B cell (primary cell): ENCODE results near the gene PMPCA. TPM values are rescaled to one million over a fixed set of nuclear protein-coding genes. Genes with fewer than 3 reads are reported as not detected.

ENCODE experiments used
- ATAC-seq: fragments of 200-7000 bp; cut with Tn5 transposase; one replicate; pipeline ENCODE4 v1.10.0; 2021; ENCODE audit warnings: low read depth, mild to moderate bottlenecking, moderate number of reproducible peaks, moderate library complexity
- CTCF ChIA-PET: fragments of 350-600 bp; sonication (Branson Sonifier 250); formaldehyde crosslinking; loops from one replicate; lab custom pipeline; 2021; ENCODE audit warnings: antibody characterized with exemption, inconsistent platforms; lab: Charles Lee
- POLR2A ChIA-PET: fragments of 350-600 bp; sonication (Branson Sonifier 250); formaldehyde crosslinking; loops from one replicate; lab custom pipeline; 2021; ENCODE audit warnings: antibody characterized with exemption; lab: Charles Lee
- DNase-seq: peaks from one replicate; pipeline ENCODE4 v3.0.0; 2013
- H2AFZ ChIP-seq: 2 replicates; pipeline ENCODE4 v1.6.1; 2012; ENCODE audit warnings: mild to moderate bottlenecking, low read depth, low read length; ENCODE audit not compliant: insufficient read depth, poor library complexity, severe bottlenecking
- H3K27ac ChIP-seq, 2 donors: 1 replicate in 1 of 2; 2 replicates in 1 of 2; pipeline ENCODE4 v1.5.1; 2012 to 2013; ENCODE audit warnings: low read length in 2 of 2, mild to moderate bottlenecking in 2 of 2, moderate library complexity in 1 of 2
- H3K27me3 ChIP-seq, 4 experiments: fragments of 200-600 bp in 1 of 4; sonication (generic) in 1 of 4; replicated peaks in 1 of 4; 1 replicate in 2 of 4; 2 replicates in 2 of 4; pipeline versions ENCODE4 v1.6.1 to v1.7.0; 2013 to 2016; ENCODE audit warnings: low read length in 3 of 4, mild to moderate bottlenecking in 2 of 4, mixed read lengths in 1 of 4, moderate library complexity in 1 of 4; ENCODE audit not compliant: insufficient read depth in 4 of 4, control insufficient read depth in 3 of 4; ENCODE audit errors: control extremely low read depth in 1 of 4
- H3K36me3 ChIP-seq, 2 experiments: replicated peaks in 1 of 2; 1 replicate in 1 of 2; 2 replicates in 1 of 2; pipeline versions ENCODE4 v1.6.1 to v1.7.1; 2013; ENCODE audit warnings: low read length in 1 of 2; ENCODE audit not compliant: insufficient read depth in 2 of 2, control insufficient read depth in 1 of 2; ENCODE audit errors: control extremely low read depth in 1 of 2, extremely low read depth in 1 of 2
- H3K4me1 ChIP-seq, 2 donors: fragments of 200-600 bp in 1 of 2; sonication (generic) in 1 of 2; 1 replicate in 1 of 2; 2 replicates in 1 of 2; pipeline versions ENCODE4 v1.5.1 to v1.6.1; 2013 to 2017; ENCODE audit warnings: low read length in 2 of 2; ENCODE audit not compliant: control insufficient read depth in 2 of 2, insufficient read depth in 2 of 2
- H3K4me2 ChIP-seq: replicated peaks from 2 replicates; pipeline ENCODE3; 2012; ENCODE audit warnings: mild to moderate bottlenecking, low read depth, low read length; ENCODE audit not compliant: poor library complexity, severe bottlenecking
- H3K4me3 ChIP-seq, 5 experiments: fragments of 200-600 bp in 1 of 5; sonication (generic) in 1 of 5; 1 replicate in 3 of 5; 2 replicates in 2 of 5; pipeline versions ENCODE4 v1.5.1 to v1.7.0; 2011 to 2016; ENCODE audit warnings: low read length in 4 of 5, mild to moderate bottlenecking in 4 of 5, low read depth in 2 of 5, control low read depth in 1 of 5, moderate library complexity in 1 of 5; ENCODE audit not compliant: insufficient read depth in 1 of 5; ENCODE audit errors: control extremely low read depth in 1 of 5, extremely low read depth in 1 of 5
- H3K79me2 ChIP-seq: fragments of 200-600 bp; sonication (generic); one replicate; pipeline ENCODE4 v1.6.0; 2016; ENCODE audit warnings: low read length; ENCODE audit not compliant: control insufficient read depth, insufficient read depth
- H3K9ac ChIP-seq: fragments of 200-600 bp; sonication (generic); 2 replicates; pipeline ENCODE4 v1.6.1; 2017; ENCODE audit warnings: mild to moderate bottlenecking, low read length, moderate library complexity
- H3K9me3 ChIP-seq, 3 donors: one replicate each; pipeline versions ENCODE4 v1.6.1 to v1.7.1; 2013; ENCODE audit warnings: low read length in 2 of 3; ENCODE audit not compliant: control insufficient read depth in 2 of 3, insufficient read depth in 1 of 3; ENCODE audit errors: control extremely low read depth in 1 of 3
- H4K20me1 ChIP-seq: 2 replicates; pipeline ENCODE4 v1.6.0; 2012; ENCODE audit warnings: mild to moderate bottlenecking, low read length; ENCODE audit not compliant: insufficient read depth, control insufficient read depth, poor library complexity, severe bottlenecking
- H3K27ac Mint-ChIP-seq: one replicate; pipeline ENCODE4 v1.8.0; 2021; ENCODE audit warnings: mixed read lengths
- H3K27me3 Mint-ChIP-seq: one replicate; pipeline ENCODE4 v1.8.0; 2021; ENCODE audit warnings: mixed read lengths
- H3K4me1 Mint-ChIP-seq: one replicate; pipeline ENCODE4 v1.8.0; 2021; ENCODE audit warnings: mixed read lengths
- H3K4me3 Mint-ChIP-seq: one replicate; pipeline ENCODE4 v1.8.0; 2021; ENCODE audit warnings: mixed read lengths
- H3K9me3 Mint-ChIP-seq: one replicate; pipeline ENCODE4 v1.8.0; 2022; ENCODE audit warnings: mixed read lengths; ENCODE audit not compliant: insufficient read depth
- EZH2 ChIP-seq: IDR thresholded peaks from 2 replicates; pipeline ENCODE4 v1.6.1; 2012; ENCODE audit warnings: borderline replicate concordance, low read depth, mild to moderate bottlenecking, moderate library complexity, low read length; ENCODE audit not compliant: insufficient read depth, poor library complexity, severe bottlenecking
- WGBS: methylation state at CpG from one replicate; pipeline ENCODE4 v1.1.5; 2013; ENCODE audit warnings: missing lambda C conversion rate; ENCODE audit not compliant: insufficient coverage; 5-methylcytosine and 5-hydroxymethylcytosine counted together
- intact Hi-C: fragments of 100-400 bp; cut with micrococcal nuclease; formaldehyde crosslinking; loops from one replicate; pipeline ENCODE4 v1.10.0; 2022
- polyA plus RNA-seq: library from polyadenylated mRNA; depleted of rRNA; stranded (reverse); fragments of >200 nt; gene quantifications from 2 replicates; pipeline ENCODE4 v1.2.3, GENCODE V29; 2012
- total RNA-seq, 2 donors: library from RNA; stranded (reverse); fragments of 120-200 nt in 1 of 2; gene quantifications; 1 replicate in 1 of 2; 2 replicates in 1 of 2; pipeline versions ENCODE4 v1.2.3 to v1.2.4, GENCODE V29; 2013 to 2022
- TF ChIP-seq, protein P1 (sequence below): fragments of 200-600 bp; IDR thresholded peaks from one replicate; pipeline ENCODE4 v1.8.0; 2022; ENCODE audit warnings: antibody characterized with exemption, mild to moderate bottlenecking

PMPCA gene
- total and polyA plus RNA-seq, 2 donors (not counting 1 experiment from before 2014, with no cell fraction given) = 64.4 to 72.2 TPM

- WGBS = 92% methylated on average over 36 of the region's 36 CpGs
- Mint-ChIP-seq H3K27me3 (no peaks in the 10 kb centered on the region), H3K9me3 (no peaks in the 10 kb centered on the region), H3K4me3 (no peak overlapping the region), H3K27ac (no peak overlapping the region), H3K4me1 (peaks cover 20% of the 10 kb centered on the region)
- H3K79me2 ChIP-seq = peaks cover 41% of the 10 kb centered on the region
- no peak overlapping the region for H2AFZ ChIP-seq
- H3K27ac ChIP-seq = no peak overlapping the region
- H3K36me3 ChIP-seq = peaks cover 0 to 25% of the 10 kb centered on the region in 2 experiments
- H3K9ac ChIP-seq = no peak overlapping the region
- H3K4me2 ChIP-seq = no peak overlapping the region
- ChIA-PET CTCF (no interaction called here), POLR2A (no interaction called here)
- H3K27me3 ChIP-seq = no peaks in the 10 kb centered on the region
- no peak overlapping the region for H3K4me3 ChIP-seq
- H3K4me1 ChIP-seq = peaks cover 14 to 15% of the 10 kb centered on the region in 2 donors
- no peak for ATAC-seq
- peaks cover 56% of the 10 kb centered on the region for H4K20me1 ChIP-seq
- intact Hi-C loops = no loop called here
- no peak for DNase-seq
- TF ChIP-seq, protein P1, sequence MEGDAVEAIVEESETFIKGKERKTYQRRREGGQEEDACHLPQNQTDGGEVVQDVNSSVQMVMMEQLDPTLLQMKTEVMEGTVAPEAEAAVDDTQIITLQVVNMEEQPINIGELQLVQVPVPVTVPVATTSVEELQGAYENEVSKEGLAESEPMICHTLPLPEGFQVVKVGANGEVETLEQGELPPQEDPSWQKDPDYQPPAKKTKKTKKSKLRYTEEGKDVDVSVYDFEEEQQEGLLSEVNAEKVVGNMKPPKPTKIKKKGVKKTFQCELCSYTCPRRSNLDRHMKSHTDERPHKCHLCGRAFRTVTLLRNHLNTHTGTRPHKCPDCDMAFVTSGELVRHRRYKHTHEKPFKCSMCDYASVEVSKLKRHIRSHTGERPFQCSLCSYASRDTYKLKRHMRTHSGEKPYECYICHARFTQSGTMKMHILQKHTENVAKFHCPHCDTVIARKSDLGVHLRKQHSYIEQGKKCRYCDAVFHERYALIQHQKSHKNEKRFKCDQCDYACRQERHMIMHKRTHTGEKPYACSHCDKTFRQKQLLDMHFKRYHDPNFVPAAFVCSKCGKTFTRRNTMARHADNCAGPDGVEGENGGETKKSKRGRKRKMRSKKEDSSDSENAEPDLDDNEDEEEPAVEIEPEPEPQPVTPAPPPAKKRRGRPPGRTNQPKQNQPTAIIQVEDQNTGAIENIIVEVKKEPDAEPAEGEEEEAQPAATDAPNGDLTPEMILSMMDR = no peak
- no peak for TF ChIP-seq EZH2
- H3K9me3 ChIP-seq = no peaks in the 10 kb centered on the region
Measured at GRCh38 chr9:136433043-136433715, 22.7 kb downstream of the PMPCA start.

DNA sequence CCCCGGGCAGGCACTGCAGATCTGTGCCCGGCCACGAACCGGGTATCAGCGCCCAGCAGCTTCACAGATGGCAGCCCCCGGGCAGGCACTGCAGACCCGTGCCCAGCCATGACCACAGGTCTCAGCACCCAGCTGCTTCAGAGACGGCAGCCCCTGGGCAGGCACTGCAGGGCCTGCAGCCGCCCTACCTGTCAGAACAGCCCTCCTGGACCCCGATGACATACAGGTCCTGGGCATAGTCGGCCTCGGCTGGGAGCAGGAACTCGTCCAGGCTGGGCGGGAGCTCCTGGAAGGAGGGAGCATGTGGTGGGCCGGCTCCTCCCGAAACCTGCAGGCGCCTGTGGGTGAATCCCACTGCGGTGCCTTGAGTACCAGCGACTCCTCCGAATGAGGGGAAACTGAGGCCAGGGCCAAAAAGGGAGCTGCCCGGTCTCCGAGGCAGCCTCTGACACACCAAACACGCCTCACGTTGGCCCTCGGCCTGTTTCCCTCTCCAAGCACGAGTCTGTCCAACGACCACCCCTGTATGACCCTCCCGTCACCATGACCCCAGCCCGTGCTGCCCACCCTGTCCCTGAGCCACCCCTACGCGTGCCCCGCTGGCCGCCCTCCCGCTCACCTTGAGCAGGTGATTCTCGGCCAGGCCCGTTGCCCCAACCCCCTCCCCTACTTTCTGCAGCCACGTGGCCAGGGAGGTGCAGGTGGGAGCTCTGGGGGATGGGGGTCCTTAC, 23.6 kb downstream of the PMPCA start:
- TF ChIP-seq, protein P1 = no peak
- TF ChIP-seq EZH2 = no peak
- DNase-seq (no peak), ATAC-seq (no peak)
- Histone ChIP-seq H3K27ac (no peak overlapping the region), H3K27me3 (no peaks in the 10 kb centered on the region), H3K4me3 (no peak overlapping the region), H3K9ac (no peak overlapping the region), H3K36me3 (peaks cover 0 to 19% of the 10 kb centered on the region in 2 experiments), H3K79me2 (peaks cover 49% of the 10 kb centered on the region), H3K4me2 (no peak overlapping the region), H3K9me3 (no peaks in the 10 kb centered on the region), H4K20me1 (peaks cover 65% of the 10 kb centered on the region), H2AFZ (no peak overlapping the region), H3K4me1 (peaks cover 17 to 19% of the 10 kb centered on the region in 2 donors)
- no peaks in the 10 kb centered on the region for H3K9me3 Mint-ChIP-seq
- ChIA-PET POLR2A (no interaction called here), CTCF (no interaction called here)
- 94% methylated on average over 31 of the region's 37 CpGs for WGBS
- H3K4me3 Mint-ChIP-seq = no peak overlapping the region
- peaks cover 24% of the 10 kb centered on the region for H3K4me1 Mint-ChIP-seq
- H3K27ac Mint-ChIP-seq = no peak overlapping the region
- intact Hi-C loops = no loop called here
- H3K27me3 Mint-ChIP-seq = no peaks in the 10 kb centered on the region
